Liver (tissue), 9 donors: Measurements from ENCODE around the gene INPP4A. TPM values are rescaled to one million over a fixed set of nuclear protein-coding genes. Genes with fewer than 3 reads are reported as not detected.

Experiments
- DNase-seq: peaks from one replicate; pipeline ENCODE4 v3.0.0-alpha.2; 2017; ENCODE audit warnings: low spot score
- H3K27ac ChIP-seq, 2 donors: one replicate each; pipeline ENCODE4 v1.7.0; 2013; ENCODE audit warnings: inconsistent platforms in 2 of 2, low read length in 2 of 2, control low read depth in 1 of 2, low read depth in 1 of 2, mild to moderate bottlenecking in 1 of 2
- H3K27me3 ChIP-seq, 4 donors: one replicate each; pipeline versions ENCODE4 v1.6.1 to v1.7.0; 2013; ENCODE audit warnings: low read length in 3 of 4, inconsistent platforms in 1 of 4, mild to moderate bottlenecking in 1 of 4, moderate library complexity in 1 of 4; ENCODE audit not compliant: control insufficient read depth in 4 of 4, insufficient read depth in 4 of 4
- H3K36me3 ChIP-seq, 4 donors: one replicate each; pipeline versions ENCODE4 v1.6.1 to v1.7.0; 2013; ENCODE audit warnings: low read length in 3 of 4, mild to moderate bottlenecking in 3 of 4, low read depth in 1 of 4, moderate library complexity in 1 of 4; ENCODE audit not compliant: control insufficient read depth in 4 of 4, insufficient read depth in 3 of 4
- H3K4me1 ChIP-seq, 4 donors: one replicate each; pipeline versions ENCODE4 v1.6.1 to v1.7.0; 2013; ENCODE audit warnings: low read length in 3 of 4, mild to moderate bottlenecking in 3 of 4, moderate library complexity in 1 of 4; ENCODE audit not compliant: control insufficient read depth in 4 of 4, insufficient read depth in 4 of 4
- H3K4me3 ChIP-seq, 3 donors: one replicate each; pipeline versions ENCODE4 v1.6.1 to v1.7.0; 2013; ENCODE audit warnings: low read length in 3 of 3, control low read depth in 1 of 3, low read depth in 1 of 3, mild to moderate bottlenecking in 1 of 3
- H3K9ac ChIP-seq, 2 donors: one replicate each; pipeline ENCODE4 v1.7.0; 2013; ENCODE audit warnings: low read length in 2 of 2, mild to moderate bottlenecking in 2 of 2, moderate library complexity in 2 of 2, control low read depth in 1 of 2, low read depth in 1 of 2
- H3K9me3 ChIP-seq, 4 donors: one replicate each; pipeline versions ENCODE4 v1.6.1 to v1.7.0; 2013; ENCODE audit warnings: low read length in 3 of 4; ENCODE audit not compliant: control insufficient read depth in 4 of 4
- EGR1 ChIP-seq, 2 donors: IDR thresholded peaks; 2 replicates each; pipeline ENCODE4 v1.6.1; 2016 to 2018; ENCODE audit warnings: antibody characterized with exemption in 2 of 2, low read depth in 2 of 2
- FOXA1 ChIP-seq: IDR thresholded peaks from 2 replicates; pipeline ENCODE4 v1.6.1; 2016; ENCODE audit warnings: antibody characterized with exemption
- FOXA2 ChIP-seq: IDR thresholded peaks from 2 replicates; pipeline ENCODE4 v1.6.1; 2016; ENCODE audit warnings: antibody characterized with exemption
- GABPA ChIP-seq, 2 donors: IDR thresholded peaks in 1 of 2; conservative IDR thresholded peaks in 1 of 2; 2 replicates each; pipeline ENCODE4 v1.6.1; 2016; ENCODE audit warnings: antibody characterized with exemption in 2 of 2, mild to moderate bottlenecking in 1 of 2, moderate library complexity in 1 of 2
- HNF4A ChIP-seq, 2 donors: conservative IDR thresholded peaks; 2 replicates each; pipeline ENCODE4 v1.6.1; 2016; ENCODE audit warnings: antibody characterized with exemption in 2 of 2, mild to moderate bottlenecking in 2 of 2
- HNF4G ChIP-seq: IDR thresholded peaks from 2 replicates; pipeline ENCODE4 v1.6.1; 2016; ENCODE audit warnings: antibody characterized with exemption
- JUND ChIP-seq, 2 donors: IDR thresholded peaks; 2 replicates each; pipeline ENCODE4 v1.6.1; 2016; ENCODE audit warnings: antibody characterized with exemption in 2 of 2
- NR2F2 ChIP-seq: IDR thresholded peaks from 2 replicates; pipeline ENCODE4 v1.6.1; 2016; ENCODE audit warnings: antibody characterized with exemption
- RAD21 ChIP-seq, 2 donors: IDR thresholded peaks; 2 replicates each; pipeline ENCODE4 v1.6.1; 2016; ENCODE audit warnings: antibody characterized with exemption in 2 of 2, mild to moderate bottlenecking in 2 of 2
- RXRA ChIP-seq, 2 donors: IDR thresholded peaks; 2 replicates each; pipeline ENCODE4 v1.6.1; 2017 to 2018; ENCODE audit warnings: antibody characterized with exemption in 2 of 2, mild to moderate bottlenecking in 1 of 2
- SP1 ChIP-seq: IDR thresholded peaks from 2 replicates; pipeline ENCODE4 v1.6.1; 2018; ENCODE audit warnings: antibody characterized with exemption, mild to moderate bottlenecking
- YY1 ChIP-seq: IDR thresholded peaks from 2 replicates; pipeline ENCODE4 v1.6.1; 2016; ENCODE audit warnings: antibody characterized with exemption, mild to moderate bottlenecking
- WGBS: extraction: QIAGEN DNeasy Blood & Tissue Kit; methylation state at CpG from one replicate; pipeline ENCODE4 v1.1.7; 2013; 5-methylcytosine and 5-hydroxymethylcytosine counted together
- polyA plus RNA-seq, 2 donors: library from polyadenylated mRNA; stranded (reverse) in 1 of 2; unstranded in 1 of 2; fragments of 200-250 nt in 1 of 2; fragments of >200 nt in 1 of 2; fragmentation: Nextera tagmentation in 1 of 2; extraction: Ambion mirVana in 1 of 2; gene quantifications; one replicate each; pipeline versions ENCODE4 v1.2.1 to v1.2.3, GENCODE V29; 2013 to 2015
- total RNA-seq, 2 donors: library from RNA; depleted of rRNA; stranded (reverse); fragments of >200 nt; gene quantifications; one replicate each; pipeline ENCODE4 v1.2.3, GENCODE V29; 2014
- TF ChIP-seq, protein P1 (sequence below): IDR thresholded peaks from 2 replicates; pipeline ENCODE4 v1.6.1; 2016; ENCODE audit warnings: antibody characterized with exemption
- TF ChIP-seq, protein P2 (sequence below): IDR thresholded peaks from 2 replicates; pipeline ENCODE4 v1.6.1; 2016; ENCODE audit warnings: antibody characterized with exemption
- TF ChIP-seq, protein P3 (sequence below): IDR thresholded peaks from 2 replicates; pipeline ENCODE4 v1.6.1; 2016; ENCODE audit warnings: antibody characterized with exemption, mild to moderate bottlenecking
- TF ChIP-seq, protein P4 (sequence below): IDR thresholded peaks from 2 replicates; pipeline ENCODE4 v1.6.1; 2016; ENCODE audit warnings: antibody characterized with exemption
- donor health status: healthy.
- donor health status: healthy.
- donor health status: healthy.
- donor health status: healthy.
- donor health status: healthy.

Gene INPP4A
- total and polyA plus RNA-seq, 4 donors = 2.9 to 14.9 (median 7.2) TPM

DNA sequence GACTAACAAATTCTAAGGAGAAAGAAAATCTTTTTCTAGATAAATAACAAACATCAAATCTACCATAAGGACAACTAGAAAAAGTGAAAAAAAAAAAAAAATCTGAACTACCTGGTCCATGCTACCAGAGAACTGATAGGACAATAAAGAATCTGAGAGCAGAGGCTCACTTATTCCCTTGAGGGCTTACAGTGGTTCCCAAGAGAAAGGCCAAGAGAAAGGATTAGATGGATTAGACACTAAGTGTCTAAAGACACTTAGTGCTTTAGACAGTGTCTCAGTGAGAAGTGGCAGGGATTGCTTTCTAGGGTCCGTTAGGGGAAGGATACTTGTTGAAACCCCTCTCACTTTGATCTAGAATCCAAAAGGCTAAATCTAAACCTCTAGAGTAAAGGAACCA lies 85.5 kb downstream of the INPP4A start:
- 96% methylated on average over 1 of the region's 1 CpG for WGBS
- Histone ChIP-seq H3K27ac (no peak overlapping the region), H3K9me3 (no peaks in the 10 kb centered on the region), H3K4me1 (no peaks in the 10 kb centered on the region), H3K27me3 (no peaks in the 10 kb centered on the region), H3K4me3 (no peak overlapping the region), H3K36me3 (peaks cover 0 to 2% (median 0%) of the 10 kb centered on the region in 4 donors), H3K9ac (no peak overlapping the region)
- TF ChIP-seq, protein P1, sequence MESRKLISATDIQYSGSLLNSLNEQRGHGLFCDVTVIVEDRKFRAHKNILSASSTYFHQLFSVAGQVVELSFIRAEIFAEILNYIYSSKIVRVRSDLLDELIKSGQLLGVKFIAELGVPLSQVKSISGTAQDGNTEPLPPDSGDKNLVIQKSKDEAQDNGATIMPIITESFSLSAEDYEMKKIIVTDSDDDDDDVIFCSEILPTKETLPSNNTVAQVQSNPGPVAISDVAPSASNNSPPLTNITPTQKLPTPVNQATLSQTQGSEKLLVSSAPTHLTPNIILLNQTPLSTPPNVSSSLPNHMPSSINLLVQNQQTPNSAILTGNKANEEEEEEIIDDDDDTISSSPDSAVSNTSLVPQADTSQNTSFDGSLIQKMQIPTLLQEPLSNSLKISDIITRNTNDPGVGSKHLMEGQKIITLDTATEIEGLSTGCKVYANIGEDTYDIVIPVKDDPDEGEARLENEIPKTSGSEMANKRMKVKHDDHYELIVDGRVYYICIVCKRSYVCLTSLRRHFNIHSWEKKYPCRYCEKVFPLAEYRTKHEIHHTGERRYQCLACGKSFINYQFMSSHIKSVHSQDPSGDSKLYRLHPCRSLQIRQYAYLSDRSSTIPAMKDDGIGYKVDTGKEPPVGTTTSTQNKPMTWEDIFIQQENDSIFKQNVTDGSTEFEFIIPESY = no peak
- TF ChIP-seq, protein P2, sequence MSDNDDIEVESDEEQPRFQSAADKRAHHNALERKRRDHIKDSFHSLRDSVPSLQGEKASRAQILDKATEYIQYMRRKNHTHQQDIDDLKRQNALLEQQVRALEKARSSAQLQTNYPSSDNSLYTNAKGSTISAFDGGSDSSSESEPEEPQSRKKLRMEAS = no peak
- TF ChIP-seq EGR1 (IDR thresholded peaks at IDR 0.05; ENCODE audit: low read depth in 2 of 2) (no peak), NR2F2 (no peak)
- no peak for DNase-seq

DNA sequence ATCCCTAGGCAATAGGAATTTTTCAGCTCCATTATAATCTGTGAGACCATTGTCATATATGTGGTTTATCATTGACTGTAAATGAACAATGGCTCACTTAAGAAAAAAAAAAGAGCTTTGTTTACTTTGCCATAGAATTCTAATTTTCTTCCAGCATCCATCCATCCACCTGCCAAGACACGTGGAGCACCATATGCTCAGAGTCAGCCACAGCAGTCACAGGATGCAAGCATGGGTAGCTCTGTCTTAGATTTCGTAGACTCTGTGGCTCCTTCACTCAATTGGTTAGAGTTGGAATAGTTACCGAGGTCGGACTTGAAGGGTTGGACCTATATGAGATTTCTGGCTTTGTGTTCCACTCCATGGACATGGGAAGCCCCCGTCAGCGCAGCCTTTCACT lies 88.1 kb downstream of the INPP4A start:
- Histone ChIP-seq H3K4me3 (no peak overlapping the region), H3K27me3 (no peaks in the 10 kb centered on the region), H3K27ac (no peak overlapping the region), H3K4me1 (no peaks in the 10 kb centered on the region), H3K9me3 (no peaks in the 10 kb centered on the region), H3K9ac (no peak overlapping the region), H3K36me3 (peaks cover 0 to 3% (median 0%) of the 10 kb centered on the region in 4 donors)
- no peak for TF ChIP-seq HNF4A (conservative IDR thresholded peaks at IDR 0.05)
- no peak for TF ChIP-seq GABPA (IDR thresholded peaks at IDR 0.05 in 1 of 2, conservative IDR thresholded peaks at IDR 0.05 in 1 of 2)
- TF ChIP-seq FOXA1 = no peak
- no peak for TF ChIP-seq SP1
- TF ChIP-seq FOXA2 = no peak
- TF ChIP-seq HNF4G = no peak
- no peak for TF ChIP-seq NR2F2
- TF ChIP-seq, protein P2 = no peak
- TF ChIP-seq, protein P1 = no peak
- no peak for TF ChIP-seq RXRA (IDR thresholded peaks at IDR 0.05)
- no peak for TF ChIP-seq JUND (IDR thresholded peaks at IDR 0.05)
- TF ChIP-seq YY1 = no peak
- no peak for TF ChIP-seq RAD21 (IDR thresholded peaks at IDR 0.05)
- no peak for TF ChIP-seq EGR1 (IDR thresholded peaks at IDR 0.05; ENCODE audit: low read depth in 2 of 2)
- TF ChIP-seq, protein P3, sequence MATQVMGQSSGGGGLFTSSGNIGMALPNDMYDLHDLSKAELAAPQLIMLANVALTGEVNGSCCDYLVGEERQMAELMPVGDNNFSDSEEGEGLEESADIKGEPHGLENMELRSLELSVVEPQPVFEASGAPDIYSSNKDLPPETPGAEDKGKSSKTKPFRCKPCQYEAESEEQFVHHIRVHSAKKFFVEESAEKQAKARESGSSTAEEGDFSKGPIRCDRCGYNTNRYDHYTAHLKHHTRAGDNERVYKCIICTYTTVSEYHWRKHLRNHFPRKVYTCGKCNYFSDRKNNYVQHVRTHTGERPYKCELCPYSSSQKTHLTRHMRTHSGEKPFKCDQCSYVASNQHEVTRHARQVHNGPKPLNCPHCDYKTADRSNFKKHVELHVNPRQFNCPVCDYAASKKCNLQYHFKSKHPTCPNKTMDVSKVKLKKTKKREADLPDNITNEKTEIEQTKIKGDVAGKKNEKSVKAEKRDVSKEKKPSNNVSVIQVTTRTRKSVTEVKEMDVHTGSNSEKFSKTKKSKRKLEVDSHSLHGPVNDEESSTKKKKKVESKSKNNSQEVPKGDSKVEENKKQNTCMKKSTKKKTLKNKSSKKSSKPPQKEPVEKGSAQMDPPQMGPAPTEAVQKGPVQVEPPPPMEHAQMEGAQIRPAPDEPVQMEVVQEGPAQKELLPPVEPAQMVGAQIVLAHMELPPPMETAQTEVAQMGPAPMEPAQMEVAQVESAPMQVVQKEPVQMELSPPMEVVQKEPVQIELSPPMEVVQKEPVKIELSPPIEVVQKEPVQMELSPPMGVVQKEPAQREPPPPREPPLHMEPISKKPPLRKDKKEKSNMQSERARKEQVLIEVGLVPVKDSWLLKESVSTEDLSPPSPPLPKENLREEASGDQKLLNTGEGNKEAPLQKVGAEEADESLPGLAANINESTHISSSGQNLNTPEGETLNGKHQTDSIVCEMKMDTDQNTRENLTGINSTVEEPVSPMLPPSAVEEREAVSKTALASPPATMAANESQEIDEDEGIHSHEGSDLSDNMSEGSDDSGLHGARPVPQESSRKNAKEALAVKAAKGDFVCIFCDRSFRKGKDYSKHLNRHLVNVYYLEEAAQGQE = no peak
- TF ChIP-seq, protein P4, sequence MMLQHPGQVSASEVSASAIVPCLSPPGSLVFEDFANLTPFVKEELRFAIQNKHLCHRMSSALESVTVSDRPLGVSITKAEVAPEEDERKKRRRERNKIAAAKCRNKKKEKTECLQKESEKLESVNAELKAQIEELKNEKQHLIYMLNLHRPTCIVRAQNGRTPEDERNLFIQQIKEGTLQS = no peak
- 92% methylated on average over 6 of the region's 6 CpGs for whole genome bisulfite sequencing
- no peak for DNase-seq
